Activated CD4-positive, alpha-beta T cell treated with anti-CD3 and anti-CD28 coated beads, Interleukin-2, amount 10 ng/mL, durations not matched to agents 24 days and 14 days (primary cell): ENCODE results near the gene HECW1. TPM values are rescaled to one million over a fixed set of nuclear protein-coding genes. Genes with fewer than 3 reads are reported as not detected.

Experiments used
- total RNA-seq: library from RNA; stranded (reverse); gene quantifications from 2 replicates; pipeline ENCODE4 v1.2.3, GENCODE V29; 2022

HECW1 gene
- total RNA-seq, 1 donor from 2014 or later, result not detected

Other genes with a start within 250 kb of the HECW1 start
- 2.1 and 3.9 TPM in 2 replicates for gene C7orf25, start 200.6 kb upstream of the HECW1 start, total RNA-seq
- gene PSMA2, start 180.5 kb upstream of the HECW1 start, total RNA-seq, result 202 and 209 TPM in 2 replicates
- gene MRPL32, start 180.3 kb upstream of the HECW1 start, total RNA-seq, result 81.6 and 89.1 TPM in 2 replicates